Vagina (tissue), 2 donors: ENCODE measurements around the gene TMPRSS4.

Experiments used
- CTCF ChIP-seq, 3 experiments: fragments of 450-650 bp in 2 of 3; fragments of 200-600 bp in 1 of 3; sonication (generic) in 1 of 3; IDR thresholded peaks; one replicate each; pipeline ENCODE4 v1.5.1; 2017 to 2019; ENCODE audit warnings: antibody characterized with exemption in 3 of 3, mild to moderate bottlenecking in 2 of 3, moderate library complexity in 2 of 3
- POLR2A ChIP-seq, 2 donors: fragments of 450-650 bp; IDR thresholded peaks; one replicate each; pipeline ENCODE4 v1.6.1; 2017; ENCODE audit warnings: antibody characterized with exemption in 2 of 2, mild to moderate bottlenecking in 2 of 2, moderate library complexity in 2 of 2
- POLR2AphosphoS5 ChIP-seq, 2 donors: sonication (generic); formaldehyde crosslinking; IDR thresholded peaks; one replicate each; pipeline ENCODE4 v1.9.0; 2017; ENCODE audit warnings: antibody characterized with exemption in 2 of 2, mild to moderate bottlenecking in 2 of 2, low read depth in 1 of 2; ENCODE audit not compliant: insufficient read depth in 1 of 2

- TF ChIP-seq CTCF (IDR thresholded peaks at IDR 0.05) (no peak), POLR2AphosphoS5 (IDR thresholded peaks at IDR 0.05; ENCODE audit: insufficient read depth in 1 of 2, low read depth in 1 of 2) (no peak), POLR2A (IDR thresholded peaks at IDR 0.05) (no peak)
These were observed 23.9 kb downstream of the TMPRSS4 start for GRCh38 chr11:118100691-118101232.
